H1 (cell line): ENCODE measurements around the gene SGCD. TPM values are rescaled to one million over a fixed set of nuclear protein-coding genes. Genes with fewer than 3 reads are reported as not detected.

ENCODE experiments used
- CTCF ChIA-PET: fragments of 300-600 bp; sonication (Branson Sonifier 250); formaldehyde crosslinking; loops from one replicate; lab custom pipeline; 2021; ENCODE audit not compliant: partially characterized antibody; lab: Charles Lee
- POLR2A ChIA-PET: fragments of 300-600 bp; sonication (Branson Sonifier 250); formaldehyde crosslinking; loops from one replicate; lab custom pipeline; 2021; ENCODE audit warnings: inconsistent platforms; ENCODE audit not compliant: partially characterized antibody; lab: Charles Lee
- DNase-seq, 2 experiments: peaks; one replicate each; pipeline versions ENCODE4 v3.0.0 to v3.0.0-alpha.2; 2010 to 2022; ENCODE audit warnings: low spot score in 2 of 2, low read depth in 1 of 2, mixed read lengths in 1 of 2
- FAIRE-seq: peaks from 2 replicates; lab custom pipeline; 2011; peaks lifted over from hg19 to GRCh38; lab: Jason Lieb, UNC
- H2AFZ ChIP-seq: 2 replicates; pipeline ENCODE4 v1.8.1; 2012; ENCODE audit warnings: low read length, inconsistent platforms
- H2AK5ac ChIP-seq: 2 replicates; pipeline ENCODE4 v1.6.1; 2013; ENCODE audit warnings: low read depth, low read length
- H2BK120ac ChIP-seq: replicated peaks from 2 replicates; pipeline ENCODE3; 2013; ENCODE audit warnings: low read depth, low read length, inconsistent platforms
- H2BK12ac ChIP-seq: 2 replicates; pipeline ENCODE4 v1.6.1; 2013; ENCODE audit warnings: low read depth, low read length
- H2BK15ac ChIP-seq: 2 replicates; pipeline ENCODE4 v1.6.1; 2013; ENCODE audit warnings: low read length
- H2BK20ac ChIP-seq: 2 replicates; pipeline ENCODE4 v1.6.1; 2013; ENCODE audit warnings: low read length
- H2BK5ac ChIP-seq: 2 replicates; pipeline ENCODE4 v1.6.1; 2013; ENCODE audit warnings: low read depth, low read length
- H3K14ac ChIP-seq: 2 replicates; pipeline ENCODE4 v1.6.1; 2013; ENCODE audit warnings: inconsistent platforms; ENCODE audit not compliant: insufficient read length
- H3K18ac ChIP-seq: 2 replicates; pipeline ENCODE4 v1.6.1; 2013; ENCODE audit warnings: low read length; ENCODE audit errors: extremely low read depth
- H3K23ac ChIP-seq: 2 replicates; pipeline ENCODE4 v1.6.1; 2013; ENCODE audit warnings: inconsistent platforms; ENCODE audit not compliant: insufficient read length
- H3K23me2 ChIP-seq: 2 replicates; pipeline ENCODE4 v1.6.1; 2013; ENCODE audit warnings: low read depth, low read length
- H3K27ac ChIP-seq: 2 replicates; pipeline ENCODE4 v1.6.1; 2011; ENCODE audit warnings: low read depth, low read length, inconsistent platforms
- H3K27me3 ChIP-seq, 4 experiments: replicated peaks in 1 of 4; 1 replicate in 1 of 4; 2 replicates in 3 of 4; pipeline versions ENCODE4 v1.6.1 to v1.8.1; 2011 to 2013; ENCODE audit warnings: low read length in 3 of 4, mild to moderate bottlenecking in 3 of 4, inconsistent platforms in 2 of 4, mixed read lengths in 2 of 4, moderate library complexity in 1 of 4; ENCODE audit not compliant: control insufficient read depth in 3 of 4, insufficient read depth in 3 of 4; ENCODE audit errors: extremely low read depth in 1 of 4
- H3K36me3 ChIP-seq, 4 experiments: 2 replicates each; pipeline versions ENCODE4 v1.6.1 to v1.8.1; 2011 to 2013; ENCODE audit warnings: mild to moderate bottlenecking in 4 of 4, low read length in 3 of 4, moderate library complexity in 2 of 4, control low read depth in 1 of 4, inconsistent platforms in 1 of 4; ENCODE audit not compliant: insufficient read depth in 4 of 4, control insufficient read depth in 2 of 4
- H3K4ac ChIP-seq: replicated peaks from 2 replicates; pipeline ENCODE3; 2013; ENCODE audit warnings: low read length, low read depth, mixed read lengths, inconsistent platforms; ENCODE audit not compliant: insufficient read length
- H3K4me1 ChIP-seq, 4 experiments: replicated peaks in 1 of 4; 1 replicate in 1 of 4; 2 replicates in 3 of 4; pipeline versions ENCODE4 v1.6.1 to v1.8.1; 2011 to 2013; ENCODE audit warnings: low read length in 3 of 4, inconsistent platforms in 2 of 4, mixed read lengths in 1 of 4; ENCODE audit not compliant: insufficient read depth in 4 of 4, control insufficient read depth in 3 of 4
- H3K4me2 ChIP-seq, 2 experiments: 2 replicates each; pipeline versions ENCODE4 v1.6.1 to v1.8.1; 2011 to 2013; ENCODE audit warnings: low read depth in 2 of 2, low read length in 2 of 2, control low read depth in 1 of 2, inconsistent platforms in 1 of 2, mild to moderate bottlenecking in 1 of 2; ENCODE audit not compliant: insufficient read depth in 1 of 2
- H3K4me3 ChIP-seq, 4 experiments: fragments of 200-600, 300-600 bp in 1 of 4; sonication (generic), shearing (Covaris generic), sonication (Bioruptor Twin) in 1 of 4; 2 replicates each; pipeline versions ENCODE4 v1.5.1 to v1.8.1; 2011 to 2016; ENCODE audit warnings: low read length in 4 of 4, low read depth in 3 of 4, control low read depth in 2 of 4, inconsistent platforms in 2 of 4, mild to moderate bottlenecking in 2 of 4, mixed read lengths in 1 of 4, moderate library complexity in 1 of 4; ENCODE audit not compliant: insufficient read depth in 2 of 4; ENCODE audit errors: extremely low read depth in 1 of 4
- H3K56ac ChIP-seq: replicated peaks from 2 replicates; pipeline ENCODE3; 2013; ENCODE audit warnings: low read depth, mild to moderate bottlenecking, mixed read lengths, low read length, inconsistent platforms; ENCODE audit not compliant: insufficient read length
- H3K79me1 ChIP-seq: 2 replicates; pipeline ENCODE4 v1.6.1; 2013; ENCODE audit warnings: low read depth, low read length, control low read depth
- H3K79me2 ChIP-seq, 2 experiments: 2 replicates each; pipeline versions ENCODE4 v1.6.1 to v1.8.1; 2012 to 2013; ENCODE audit warnings: low read length in 2 of 2, mild to moderate bottlenecking in 2 of 2, inconsistent platforms in 1 of 2; ENCODE audit not compliant: insufficient read depth in 2 of 2, control insufficient read depth in 1 of 2
- H3K9ac ChIP-seq, 4 experiments: replicated peaks in 1 of 4; 1 replicate in 1 of 4; 2 replicates in 3 of 4; pipeline versions ENCODE4 v1.6.1 to v1.8.1; 2011 to 2013; ENCODE audit warnings: low read depth in 3 of 4, low read length in 3 of 4, control low read depth in 2 of 4, mild to moderate bottlenecking in 2 of 4, moderate library complexity in 2 of 4, inconsistent platforms in 1 of 4; ENCODE audit errors: extremely low read depth in 1 of 4
- H3K9me3 ChIP-seq, 2 experiments: 2 replicates each; pipeline versions ENCODE4 v1.6.1 to v1.8.1; 2012 to 2013; ENCODE audit warnings: mild to moderate bottlenecking in 2 of 2, moderate library complexity in 2 of 2, control low read depth in 1 of 2, inconsistent platforms in 1 of 2, low read depth in 1 of 2, low read length in 1 of 2, mixed read lengths in 1 of 2; ENCODE audit not compliant: insufficient read depth in 2 of 2
- H4K20me1 ChIP-seq, 2 experiments: replicated peaks in 1 of 2; 2 replicates each; pipeline versions ENCODE3 to v1.8.1; 2011 to 2013; ENCODE audit warnings: inconsistent platforms in 2 of 2, low read length in 2 of 2, mild to moderate bottlenecking in 1 of 2; ENCODE audit not compliant: insufficient read depth in 2 of 2, control insufficient read depth in 1 of 2
- H4K5ac ChIP-seq: 2 replicates; pipeline ENCODE4 v1.6.1; 2013; ENCODE audit warnings: low read length, low read depth, mixed read lengths, inconsistent platforms; ENCODE audit not compliant: insufficient read length
- H4K8ac ChIP-seq: 2 replicates; pipeline ENCODE4 v1.8.0; 2013; ENCODE audit warnings: mild to moderate bottlenecking, moderate library complexity, low read length, inconsistent platforms; ENCODE audit not compliant: insufficient read depth; ENCODE audit errors: extremely low read depth
- H4K91ac ChIP-seq: replicated peaks from 2 replicates; pipeline ENCODE3; 2013; ENCODE audit warnings: low read length, mixed read lengths, inconsistent platforms; ENCODE audit not compliant: insufficient read length
- WGBS, 2 experiments: shearing (Covaris generic) in 1 of 2; methylation state at CpG; one replicate each; pipeline versions ENCODE4 v1.1.6 to v1.1.7; 2013 to 2015; ENCODE audit warnings: low lambda C conversion rate in 2 of 2, mixed read lengths in 2 of 2, inconsistent platforms in 1 of 2, low coverage in 1 of 2, missing lambda C conversion rate in 1 of 2; ENCODE audit not compliant: insufficient replicate concordance in 2 of 2, insufficient coverage in 1 of 2, insufficient read length in 1 of 2; ENCODE audit errors: extremely low coverage in 1 of 2, missing lambda C conversion rate in 1 of 2; 5-methylcytosine and 5-hydroxymethylcytosine counted together
- polyA plus RNA-seq, 7 experiments: library from polyadenylated mRNA; depleted of rRNA in 3 of 7; stranded (reverse) in 5 of 7; unstranded in 2 of 7; fragments of >200 nt in 5 of 7; fragments of 200-250 nt in 2 of 7; gene quantifications; 1 replicate in 5 of 7; 2 replicates in 1 of 7; 4 replicates in 1 of 7; pipeline versions ENCODE4 v1.2.1 to v1.2.3, GENCODE V29; 2011 to 2013; ENCODE audit warnings: missing spikeins in 2 of 7, mixed read lengths in 2 of 7
- total RNA-seq: library from RNA; stranded (reverse); fragmentation: NEBNext Ultra II Directional; extraction: Animal tissue kit (Norgen Biotek cat#: 25700); gene quantifications from 2 replicates; pipeline ENCODE4 v1.2.1, GENCODE V29; 2021
- TF ChIP-seq, protein P1 (sequence below): IDR thresholded peaks from 2 replicates; pipeline ENCODE4 v1.6.1; 2012; ENCODE audit warnings: low read length, inconsistent platforms
- TF ChIP-seq, protein P2 (sequence below): IDR thresholded peaks from 2 replicates; pipeline ENCODE4 v1.6.1; 2011; ENCODE audit warnings: low read length, improper control_type of control experiment

SGCD gene
- total and polyA plus RNA-seq, 2 of the 8 experiments (the other 6 are each of a cell fraction or from before 2014, with no cell fraction given): 0.04 to 0.08 TPM

DNA sequence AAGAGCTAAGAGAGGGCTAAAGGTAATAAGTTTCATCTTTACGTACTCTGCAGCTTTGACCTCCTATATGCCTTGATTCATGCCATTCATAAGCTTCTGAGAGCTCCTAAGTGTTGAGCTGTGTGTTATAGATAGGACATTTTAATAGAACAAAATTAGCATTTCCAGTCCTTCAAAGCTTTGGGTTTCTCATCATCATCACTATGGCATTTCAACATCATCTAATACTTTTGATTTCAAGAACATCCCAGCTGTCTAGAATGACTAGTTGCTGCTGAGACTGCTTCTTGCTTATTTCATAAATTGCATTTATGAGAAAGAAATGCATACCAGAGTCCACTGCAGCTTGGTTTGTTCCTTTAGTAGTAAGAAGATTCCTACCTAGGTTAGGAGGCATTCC, 201.7 kb downstream of the SGCD start:
- CTCF ChIA-PET: interaction anchor here (1.8 to 2.0 kb wide), 2 partner anchors 8 to 307 kb away, joined by 5 to 6 read pairs; no protein-coding TSS in a partner anchor
- H3K36me3 ChIP-seq: no peaks in the 10 kb centered on the region
- POLR2A ChIA-PET: no interaction called here

More for the DNA sequence above, 201.7 kb downstream of the SGCD start:
- Histone ChIP-seq H3K4me1 (no peaks in the 10 kb centered on the region), H2AK5ac (no peak overlapping the region), H3K4me2 (no peak overlapping the region), H2BK15ac (no peak overlapping the region), H3K79me1 (no peaks in the 10 kb centered on the region), H3K9me3 (no peaks in the 10 kb centered on the region), H3K27ac (no peak overlapping the region), H3K23ac (no peak overlapping the region), H3K4me3 (no peak overlapping the region), H4K91ac (no peak overlapping the region), H3K9ac (no peak overlapping the region), H4K20me1 (no peaks in the 10 kb centered on the region), H4K5ac (no peak overlapping the region), H2BK20ac (no peak overlapping the region), H2BK5ac (no peak overlapping the region), H3K27me3 (no peaks in the 10 kb centered on the region), H2BK12ac (no peak overlapping the region), H3K4ac (no peak overlapping the region), H4K8ac (no peak overlapping the region), H3K14ac (no peak overlapping the region), H3K18ac (no peak overlapping the region), H2AFZ (no peak overlapping the region), H3K79me2 (no peaks in the 10 kb centered on the region), H3K23me2 (no peaks in the 10 kb centered on the region), H2BK120ac (no peak overlapping the region), H3K56ac (no peak overlapping the region)
- FAIRE-seq (no peak), DNase-seq (no peak)
- TF ChIP-seq, protein P1, sequence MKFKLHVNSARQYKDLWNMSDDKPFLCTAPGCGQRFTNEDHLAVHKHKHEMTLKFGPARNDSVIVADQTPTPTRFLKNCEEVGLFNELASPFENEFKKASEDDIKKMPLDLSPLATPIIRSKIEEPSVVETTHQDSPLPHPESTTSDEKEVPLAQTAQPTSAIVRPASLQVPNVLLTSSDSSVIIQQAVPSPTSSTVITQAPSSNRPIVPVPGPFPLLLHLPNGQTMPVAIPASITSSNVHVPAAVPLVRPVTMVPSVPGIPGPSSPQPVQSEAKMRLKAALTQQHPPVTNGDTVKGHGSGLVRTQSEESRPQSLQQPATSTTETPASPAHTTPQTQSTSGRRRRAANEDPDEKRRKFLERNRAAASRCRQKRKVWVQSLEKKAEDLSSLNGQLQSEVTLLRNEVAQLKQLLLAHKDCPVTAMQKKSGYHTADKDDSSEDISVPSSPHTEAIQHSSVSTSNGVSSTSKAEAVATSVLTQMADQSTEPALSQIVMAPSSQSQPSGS: no peak
- TF ChIP-seq, protein P2, sequence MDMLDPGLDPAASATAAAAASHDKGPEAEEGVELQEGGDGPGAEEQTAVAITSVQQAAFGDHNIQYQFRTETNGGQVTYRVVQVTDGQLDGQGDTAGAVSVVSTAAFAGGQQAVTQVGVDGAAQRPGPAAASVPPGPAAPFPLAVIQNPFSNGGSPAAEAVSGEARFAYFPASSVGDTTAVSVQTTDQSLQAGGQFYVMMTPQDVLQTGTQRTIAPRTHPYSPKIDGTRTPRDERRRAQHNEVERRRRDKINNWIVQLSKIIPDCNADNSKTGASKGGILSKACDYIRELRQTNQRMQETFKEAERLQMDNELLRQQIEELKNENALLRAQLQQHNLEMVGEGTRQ: no peak
- WGBS, 2 experiments: 100% methylated on average over 1 of the region's 1 CpG; no CpG with 5 or more reads in 1 of the 2 experiments
